CD4-positive, alpha-beta T cell (primary cell): ENCODE data around the gene PLXNC1. TPM values are rescaled to one million over a fixed set of nuclear protein-coding genes. Genes with fewer than 3 reads are reported as not detected.

Source experiments
- ATAC-seq: fragments of 200-7000 bp; cut with Tn5 transposase; one replicate; pipeline ENCODE4 v1.10.0; 2022; ENCODE audit warnings: mild to moderate bottlenecking; ENCODE audit not compliant: poor library complexity
- CTCF ChIA-PET: fragments of 350-600 bp; sonication (Branson Sonifier 250); formaldehyde crosslinking; loops from one replicate; lab custom pipeline; 2021; ENCODE audit warnings: antibody characterized with exemption, inconsistent platforms; lab: Charles Lee
- POLR2A ChIA-PET: fragments of 350-600 bp; sonication (Branson Sonifier 250); formaldehyde crosslinking; loops from one replicate; lab custom pipeline; 2021; ENCODE audit warnings: antibody characterized with exemption, inconsistent platforms; lab: Charles Lee
- DNase-seq, 14 experiments: peaks; one replicate each; pipeline ENCODE4 v3.0.0-alpha.2; 2013 to 2020; ENCODE audit warnings: mixed read lengths in 2 of 14
- H3K27ac ChIP-seq, 2 donors: one replicate each; pipeline versions ENCODE4 v1.5.1 to v1.7.0; 2013; ENCODE audit warnings: low read length in 2 of 2, low read depth in 1 of 2, mild to moderate bottlenecking in 1 of 2
- H3K27me3 ChIP-seq, 2 experiments: 1 replicate in 1 of 2; 2 replicates in 1 of 2; pipeline versions ENCODE4 v1.6.1 to v1.7.0; 2013; ENCODE audit warnings: low read length in 2 of 2, control low read depth in 1 of 2, mild to moderate bottlenecking in 1 of 2, moderate library complexity in 1 of 2; ENCODE audit not compliant: insufficient read depth in 2 of 2, control insufficient read depth in 1 of 2
- H3K36me3 ChIP-seq: one replicate; pipeline ENCODE4 v1.6.1; 2013; ENCODE audit warnings: low read length, control low read depth; ENCODE audit not compliant: insufficient read depth
- H3K4me1 ChIP-seq: one replicate; pipeline ENCODE4 v1.6.1; 2013; ENCODE audit warnings: low read length, control low read depth; ENCODE audit not compliant: insufficient read depth
- H3K4me3 ChIP-seq: one replicate; pipeline ENCODE4 v1.5.1; 2013; ENCODE audit warnings: mild to moderate bottlenecking, low read length, moderate library complexity
- H3K9me3 ChIP-seq, 2 experiments: 1 replicate in 1 of 2; 2 replicates in 1 of 2; pipeline versions ENCODE4 v1.6.1 to v1.7.0; 2013; ENCODE audit warnings: low read length in 2 of 2, mild to moderate bottlenecking in 2 of 2, control low read depth in 1 of 2, moderate library complexity in 1 of 2; ENCODE audit not compliant: control insufficient read depth in 1 of 2, insufficient read depth in 1 of 2
- H3K27ac Mint-ChIP-seq: one replicate; pipeline ENCODE4 v1.8.0; 2020; ENCODE audit warnings: mixed read lengths
- H3K27me3 Mint-ChIP-seq: one replicate; pipeline ENCODE4 v1.8.0; 2021; ENCODE audit warnings: mixed read lengths
- H3K36me3 Mint-ChIP-seq: one replicate; pipeline ENCODE4 v1.8.0; 2021; ENCODE audit warnings: low read depth, mixed read lengths
- H3K4me1 Mint-ChIP-seq: one replicate; pipeline ENCODE4 v1.8.0; 2021; ENCODE audit warnings: low read depth, mixed read lengths
- H3K4me3 Mint-ChIP-seq: one replicate; pipeline ENCODE4 v1.8.0; 2020; ENCODE audit warnings: mild to moderate bottlenecking, mixed read lengths
- H3K9me3 Mint-ChIP-seq: one replicate; pipeline ENCODE4 v1.8.0; 2020; ENCODE audit warnings: mixed read lengths
- intact Hi-C, 2 experiments: fragments of 100-400 bp; cut with DNase I in 1 of 2; cut with micrococcal nuclease in 1 of 2; formaldehyde crosslinking; loops; one replicate each; pipeline versions ENCODE4 v1.15.1 to v1.9.0; 2023 to 2025; cut with DNase I, micrococcal nuclease
- total RNA-seq, 174 experiments: library from RNA in 2 of 174; stranded (reverse) in 2 of 174; gene quantifications; one replicate each; pipeline ENCODE4 v1.2.3 and lab custom pipeline; 2021 to 2026
- TF ChIP-seq, protein P1 (sequence below): fragments of 200-600 bp; IDR thresholded peaks from one replicate; pipeline ENCODE4 v1.8.0; 2022; ENCODE audit warnings: antibody characterized with exemption, mild to moderate bottlenecking

The PLXNC1 gene
- total RNA-seq, 2 experiments from 2014 or later: 5.2 to 5.3 TPM

DNA sequence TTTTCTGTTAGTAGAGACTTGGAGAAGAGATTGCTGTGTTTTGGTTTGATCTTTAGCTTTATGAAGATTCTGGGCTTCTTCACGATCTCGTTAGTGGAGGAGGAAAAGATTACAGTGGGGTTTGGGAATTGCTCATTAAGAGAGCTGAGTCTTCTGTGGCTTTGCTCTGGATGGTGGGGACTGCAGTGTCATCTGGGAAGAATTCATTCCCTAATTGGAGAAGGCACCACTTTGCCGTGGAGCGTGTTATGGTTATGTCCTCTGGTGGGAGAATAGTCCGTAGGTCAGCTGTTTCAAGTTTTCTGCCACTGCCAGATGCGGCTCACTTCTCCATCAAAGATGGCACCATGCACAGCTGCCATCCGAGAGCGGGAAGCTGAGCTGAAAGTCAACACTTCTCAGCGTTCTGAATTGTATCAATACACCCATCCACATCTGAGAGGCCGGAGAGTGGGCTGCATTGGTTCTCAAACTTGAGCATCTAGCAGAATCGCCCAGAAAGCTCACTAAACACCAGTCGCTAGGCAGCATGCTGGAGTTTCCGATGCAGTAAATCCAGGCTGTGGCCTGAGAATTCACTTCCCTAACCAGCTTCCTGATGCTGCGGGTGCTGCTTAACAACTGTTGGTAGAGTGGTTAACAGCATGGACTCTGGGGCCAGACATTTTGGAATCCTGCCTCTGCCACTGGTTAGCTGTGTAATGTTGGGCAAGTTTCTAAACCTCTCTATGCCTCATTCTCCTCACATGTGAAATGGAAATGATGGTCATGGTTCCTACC is 117.8 kb downstream of the PLXNC1 start:
- CTCF ChIA-PET: no interaction called here
- Mint-ChIP-seq H3K4me1 (peaks cover 57% of the 10 kb centered on the region), H3K4me3 (peak overlapping the region; percentile 68)

DNA sequence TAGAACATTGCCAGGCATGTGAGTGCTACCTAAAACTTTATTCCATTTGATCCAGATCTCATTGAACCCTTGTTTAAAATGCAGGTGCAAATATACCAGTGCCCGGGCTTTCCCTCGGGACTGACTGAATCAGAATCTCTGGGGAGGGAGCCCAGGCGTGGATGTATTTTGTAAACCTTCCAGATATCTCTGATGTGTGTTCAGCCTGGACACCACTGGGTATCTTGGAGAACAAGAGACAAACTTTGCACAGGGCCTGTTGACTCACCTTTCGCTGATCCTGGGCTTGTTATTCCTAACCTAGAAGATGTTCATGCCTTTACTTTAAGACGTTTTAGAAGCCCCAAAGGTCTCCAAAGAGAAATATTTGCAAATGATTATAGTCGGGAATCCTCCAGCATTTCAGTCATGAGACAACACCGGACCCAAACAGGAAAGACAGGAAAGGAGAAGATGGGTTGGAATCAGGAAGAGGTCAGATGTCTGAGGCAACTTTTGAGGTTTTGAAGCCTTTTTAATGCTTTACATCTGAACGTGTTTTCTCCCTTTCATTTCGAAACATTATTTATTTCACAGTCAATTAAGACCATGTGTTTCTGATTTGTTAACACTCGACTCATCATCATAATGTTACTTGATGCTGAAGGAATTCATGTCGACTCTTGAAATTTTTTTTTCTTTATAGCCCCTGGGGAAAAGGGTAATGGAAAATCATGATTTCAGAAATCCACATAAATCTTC is 118.6 kb downstream of the PLXNC1 start:
- Mint-ChIP-seq H3K27me3 (no peaks in the 10 kb centered on the region), H3K27ac (no peak overlapping the region), H3K4me3 (no peak overlapping the region), H3K36me3 (peaks cover 42% of the 10 kb centered on the region), H3K4me1 (peaks cover 57% of the 10 kb centered on the region), H3K9me3 (no peaks in the 10 kb centered on the region)
- no peaks in the 10 kb centered on the region for H3K9me3 ChIP-seq
- intact Hi-C loops: loop anchor here in 1 of 2 experiments (10.0 kb wide), 3 partner anchors 188 to 1588 kb away; partner anchors contain the start of genes CEP83 and SNRPF
- no peak for DNase-seq
- TF ChIP-seq, protein P1, sequence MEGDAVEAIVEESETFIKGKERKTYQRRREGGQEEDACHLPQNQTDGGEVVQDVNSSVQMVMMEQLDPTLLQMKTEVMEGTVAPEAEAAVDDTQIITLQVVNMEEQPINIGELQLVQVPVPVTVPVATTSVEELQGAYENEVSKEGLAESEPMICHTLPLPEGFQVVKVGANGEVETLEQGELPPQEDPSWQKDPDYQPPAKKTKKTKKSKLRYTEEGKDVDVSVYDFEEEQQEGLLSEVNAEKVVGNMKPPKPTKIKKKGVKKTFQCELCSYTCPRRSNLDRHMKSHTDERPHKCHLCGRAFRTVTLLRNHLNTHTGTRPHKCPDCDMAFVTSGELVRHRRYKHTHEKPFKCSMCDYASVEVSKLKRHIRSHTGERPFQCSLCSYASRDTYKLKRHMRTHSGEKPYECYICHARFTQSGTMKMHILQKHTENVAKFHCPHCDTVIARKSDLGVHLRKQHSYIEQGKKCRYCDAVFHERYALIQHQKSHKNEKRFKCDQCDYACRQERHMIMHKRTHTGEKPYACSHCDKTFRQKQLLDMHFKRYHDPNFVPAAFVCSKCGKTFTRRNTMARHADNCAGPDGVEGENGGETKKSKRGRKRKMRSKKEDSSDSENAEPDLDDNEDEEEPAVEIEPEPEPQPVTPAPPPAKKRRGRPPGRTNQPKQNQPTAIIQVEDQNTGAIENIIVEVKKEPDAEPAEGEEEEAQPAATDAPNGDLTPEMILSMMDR: no peak
- H3K4me3 ChIP-seq: no peak overlapping the region
- ChIA-PET CTCF (no interaction called here), POLR2A (interaction anchor here (1.1 kb wide), 1 partner anchor 16 kb away, joined by 3 read pairs; no protein-coding TSS in a partner anchor)
- no peak overlapping the region for H3K27ac ChIP-seq
- H3K4me1 ChIP-seq: peaks cover 41% of the 10 kb centered on the region
- no peaks in the 10 kb centered on the region for H3K27me3 ChIP-seq
- peaks cover 14% of the 10 kb centered on the region for H3K36me3 ChIP-seq
- no peak for ATAC-seq

More for the DNA sequence above, 117.8 kb downstream of the PLXNC1 start:
- Histone ChIP-seq H3K4me1 (peaks cover 36% of the 10 kb centered on the region), H3K4me3 (no peak overlapping the region), H3K9me3 (no peaks in the 10 kb centered on the region), H3K27me3 (no peaks in the 10 kb centered on the region), H3K27ac (no peak overlapping the region), H3K36me3 (peaks cover 13% of the 10 kb centered on the region)
- peak overlapping the region; percentile 42 for H3K27ac Mint-ChIP-seq
- POLR2A ChIA-PET: interaction anchor here (1.1 kb wide), 1 partner anchor 17 kb away, joined by 3 read pairs; no protein-coding TSS in a partner anchor
- ATAC-seq: no peak
- TF ChIP-seq, protein P1: no peak
- intact Hi-C loops: loop anchor here in 1 of 2 experiments (10.0 kb wide), 3 partner anchors 189 to 1589 kb away; partner anchors contain the start of genes CEP83 and SNRPF
- H3K9me3 Mint-ChIP-seq: no peaks in the 10 kb centered on the region
- peak in 3 of 14 experiments; percentile 9 to 43 (median 36) for DNase-seq
- no peaks in the 10 kb centered on the region for H3K27me3 Mint-ChIP-seq
- peaks cover 39% of the 10 kb centered on the region for H3K36me3 Mint-ChIP-seq

DNA sequence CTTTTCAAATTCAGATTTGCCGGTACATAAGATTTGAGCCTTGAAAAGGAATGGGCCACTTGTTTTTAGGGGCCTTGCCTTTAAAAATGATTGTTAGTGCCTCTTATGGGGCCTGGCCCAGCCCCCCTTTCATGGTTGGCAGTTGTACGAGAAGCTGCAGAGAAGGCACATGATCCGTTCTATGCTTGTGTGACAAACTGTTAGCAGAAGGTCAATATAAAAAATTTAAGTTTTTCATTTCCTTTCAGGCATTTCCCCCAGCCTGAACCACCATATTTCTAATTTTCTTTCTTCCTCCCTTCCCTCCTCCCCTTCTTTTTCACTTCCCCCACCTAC is 119.1 kb downstream of the PLXNC1 start:
- H3K27me3 Mint-ChIP-seq: no peaks in the 10 kb centered on the region
- peaks cover 37% of the 10 kb centered on the region for H3K36me3 Mint-ChIP-seq

More for the DNA sequence above, 119.1 kb downstream of the PLXNC1 start:
- Histone ChIP-seq H3K4me3 (no peak overlapping the region), H3K27me3 (no peaks in the 10 kb centered on the region), H3K9me3 (no peaks in the 10 kb centered on the region), H3K4me1 (peaks cover 35% of the 10 kb centered on the region), H3K36me3 (peaks cover 17% of the 10 kb centered on the region), H3K27ac (no peak overlapping the region)
- no peak overlapping the region for H3K27ac Mint-ChIP-seq
- H3K9me3 Mint-ChIP-seq: no peaks in the 10 kb centered on the region
- TF ChIP-seq, protein P1: no peak
- DNase-seq (no peak), ATAC-seq (no peak)
- peaks cover 52% of the 10 kb centered on the region for H3K4me1 Mint-ChIP-seq
- ChIA-PET POLR2A (no interaction called here), CTCF (no interaction called here)
- intact Hi-C loops: loop anchor here in 1 of 2 experiments (10.0 kb wide), 3 partner anchors 187 to 1587 kb away; partner anchors contain the start of genes CEP83 and SNRPF
- no peak overlapping the region for H3K4me3 Mint-ChIP-seq
